Measurements from ENCODE around the gene FCN1. TPM values are rescaled to one million over a fixed set of nuclear protein-coding genes. Genes with fewer than 3 reads are reported as not detected.

The FCN1 gene
- total RNA-seq, 3 donors from 2014 or later, result 0.46 to 6.0 (median 3.3) TPM

GRCh38 chr9:134908524-134909309 lies 9.0 kb downstream of the FCN1 start:
- no peak overlapping the region for H3K4me3 ChIP-seq
- no peaks in the 10 kb centered on the region for H3K4me1 ChIP-seq (ENCODE audit: low read depth)
- intact Hi-C loops (cut with DNase I, micrococcal nuclease), result no loop called here
- no peak for DNase-seq
- H3K9me3 ChIP-seq, result no peaks in the 10 kb centered on the region
- no peak for TF ChIP-seq CTCF (IDR thresholded peaks at IDR 0.05)
- no peak for ATAC-seq
- H3K36me3 ChIP-seq (ENCODE audit: low read depth), result no peaks in the 10 kb centered on the region

- intact Hi-C loops (cut with DNase I, micrococcal nuclease), result no loop called here
- Histone ChIP-seq H3K4me1 (ENCODE audit: low read depth) (no peaks in the 10 kb centered on the region), H3K4me3 (no peak overlapping the region), H3K9me3 (no peaks in the 10 kb centered on the region), H3K36me3 (ENCODE audit: low read depth) (no peaks in the 10 kb centered on the region)
- DNase-seq, result no peak
- no peak for TF ChIP-seq CTCF (IDR thresholded peaks at IDR 0.05)
- ATAC-seq, result no peak
Measured at GRCh38 chr9:134902936-134903335, 14.8 kb downstream of the FCN1 start.

DNA sequence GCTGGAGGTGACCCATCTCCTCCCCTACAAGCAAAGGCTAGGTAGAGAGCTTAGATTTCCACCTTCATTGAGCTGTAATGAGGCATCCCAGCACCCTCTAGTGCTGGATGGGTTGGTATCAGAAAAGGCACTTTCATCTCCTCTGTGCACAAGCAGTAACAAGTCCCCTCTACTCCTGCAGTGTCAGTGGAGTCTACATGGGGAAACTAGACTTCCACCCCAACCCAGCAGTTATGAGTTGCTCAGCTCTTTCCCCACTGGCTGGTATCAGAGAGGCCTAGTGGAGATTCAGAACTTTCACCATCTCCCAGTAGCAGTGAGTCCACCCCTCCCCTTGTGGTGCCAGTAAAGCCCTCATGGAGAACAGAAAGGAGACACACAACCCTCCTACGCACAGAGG lies 17.9 kb downstream of the FCN1 start:
- intact Hi-C loops (cut with DNase I, micrococcal nuclease), result no loop called here

DNA sequence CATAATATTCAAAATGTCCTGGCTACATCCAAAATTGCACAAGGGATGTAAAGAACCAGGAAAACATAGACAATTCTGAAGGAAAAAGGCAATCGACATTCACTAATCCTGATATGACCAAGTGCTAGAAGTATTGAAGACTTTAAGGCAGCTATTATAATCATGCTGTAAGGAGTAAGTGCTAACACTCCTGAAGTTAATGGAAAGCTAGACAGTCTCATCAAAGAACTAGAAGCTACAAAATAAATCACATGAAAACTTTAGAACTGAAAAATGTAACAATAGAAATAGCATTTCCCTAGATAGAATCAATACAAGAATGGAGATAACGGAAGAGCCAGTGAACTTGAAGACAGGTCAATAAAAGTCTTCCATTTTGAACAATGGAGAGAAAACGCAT lies 18.5 kb downstream of the FCN1 start:
- no peaks in the 10 kb centered on the region for H3K9me3 ChIP-seq
- DNase-seq, result no peak
- H3K4me3 ChIP-seq, result no peak overlapping the region
- TF ChIP-seq CTCF (IDR thresholded peaks at IDR 0.05), result no peak
- H3K36me3 ChIP-seq (ENCODE audit: low read depth), result no peaks in the 10 kb centered on the region
- ATAC-seq, result no peak
- intact Hi-C loops (cut with DNase I, micrococcal nuclease), result no loop called here
- H3K4me1 ChIP-seq (ENCODE audit: low read depth), result no peaks in the 10 kb centered on the region

More for the DNA sequence above, 17.9 kb downstream of the FCN1 start:
- Histone ChIP-seq H3K4me3 (no peak overlapping the region), H3K9me3 (no peaks in the 10 kb centered on the region), H3K36me3 (ENCODE audit: low read depth) (no peaks in the 10 kb centered on the region), H3K4me1 (ENCODE audit: low read depth) (no peaks in the 10 kb centered on the region)
- no peak for DNase-seq
- no peak for TF ChIP-seq CTCF (IDR thresholded peaks at IDR 0.05)
- ATAC-seq, result no peak

DNA sequence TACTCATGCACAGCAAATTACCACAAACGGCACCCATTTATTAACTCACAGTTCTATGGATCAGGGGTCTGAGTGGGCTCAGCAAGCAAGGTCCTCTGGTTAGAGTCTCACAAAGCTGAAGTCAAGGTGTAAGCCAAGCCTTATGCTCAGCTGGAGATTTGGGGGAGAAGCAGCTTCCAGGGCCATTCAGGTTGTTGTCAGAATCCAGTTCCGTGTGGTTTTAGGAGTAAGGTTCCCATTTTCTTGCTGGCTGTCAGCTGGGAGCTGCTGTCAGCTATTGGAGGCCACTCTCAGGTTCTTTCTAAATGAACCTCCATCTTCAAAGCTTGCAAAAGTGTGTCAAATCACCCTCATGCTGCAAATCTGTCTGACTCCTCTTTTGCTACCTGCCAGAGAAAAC lies 19.4 kb downstream of the FCN1 start:
- no peak for DNase-seq
- H3K36me3 ChIP-seq (ENCODE audit: low read depth), result no peaks in the 10 kb centered on the region
- H3K9me3 ChIP-seq, result no peaks in the 10 kb centered on the region
- H3K4me3 ChIP-seq, result no peak overlapping the region
- no peak for ATAC-seq
- H3K4me1 ChIP-seq (ENCODE audit: low read depth), result no peaks in the 10 kb centered on the region
- intact Hi-C loops (cut with DNase I, micrococcal nuclease), result no loop called here
- TF ChIP-seq CTCF (IDR thresholded peaks at IDR 0.05), result no peak
